Measurements from ENCODE around the gene SYT1. TPM values are rescaled to one million over a fixed set of nuclear protein-coding genes. Genes with fewer than 3 reads are reported as not detected.

SYT1 gene
- total and polyA plus RNA-seq, 10 donors: 0.56 to 7.3 (median 2.6) TPM

DNA sequence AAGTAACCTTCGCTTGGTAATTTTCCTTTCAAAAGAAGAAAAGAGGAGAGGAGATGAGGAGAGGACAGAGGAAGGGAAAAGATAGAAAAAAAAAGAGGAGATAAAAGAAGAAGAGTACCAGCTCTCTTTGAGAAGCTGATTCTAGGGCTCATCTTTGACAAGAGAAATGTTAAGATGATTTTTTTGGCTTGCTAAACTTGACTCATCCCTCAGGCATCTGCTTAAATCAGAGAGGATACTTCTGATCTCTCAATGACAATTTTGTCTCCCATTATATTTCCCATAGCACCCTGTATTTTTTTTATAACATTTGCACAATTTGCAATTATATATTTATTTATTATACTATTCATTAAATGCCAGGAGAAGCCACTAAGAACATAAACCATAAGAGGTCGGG is 17.1 kb downstream of the SYT1 start:
- Histone ChIP-seq H3K27ac (no peak overlapping the region), H3K27me3 (replicated peaks in 1 of 7) (no peaks in the 10 kb centered on the region), H3K4me1 (no peaks in the 10 kb centered on the region), H3K36me3 (no peaks in the 10 kb centered on the region), H3K9me3 (no peaks in the 10 kb centered on the region), H3K4me3 (no peak overlapping the region)
- intact Hi-C loops (cut with DNase I; ENCODE audit: low total_unique reads): no loop called here
- DNase-seq: no peak
- WGBS, 5 donors: 73 to 90% (median 77%) methylated on average over 2 of the region's 2 CpGs
- no peak for TF ChIP-seq CTCF (IDR thresholded peaks at IDR 0.05 in 8 of 11, conservative IDR thresholded peaks at IDR 0.05 in 3 of 11)
- no peak for TF ChIP-seq POLR2A (IDR thresholded peaks at IDR 0.05)
- no peak for TF ChIP-seq POLR2AphosphoS5 (IDR thresholded peaks at IDR 0.05)

DNA sequence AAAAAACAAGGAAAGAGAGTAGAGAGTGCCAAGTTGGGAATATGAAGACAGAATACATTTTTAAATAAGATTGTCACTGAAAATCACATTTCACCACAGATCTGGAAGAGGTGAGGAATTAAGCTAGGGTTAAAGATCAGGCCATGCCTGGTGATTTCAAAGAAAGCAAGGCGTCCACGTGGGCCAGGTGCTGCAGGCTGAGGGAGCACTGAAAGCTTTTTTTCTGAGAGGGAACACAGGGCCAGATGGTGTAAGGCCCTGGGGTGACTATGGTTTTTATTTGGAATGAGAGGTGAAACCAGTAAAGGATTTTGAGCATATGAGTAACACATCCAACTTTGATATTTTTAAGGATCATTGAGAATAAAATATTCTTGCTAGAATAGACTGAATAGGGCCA is 20.9 kb downstream of the SYT1 start:
- Histone ChIP-seq H3K4me1 (no peaks in the 10 kb centered on the region), H3K27ac (no peak overlapping the region), H3K27me3 (replicated peaks in 1 of 7) (no peaks in the 10 kb centered on the region), H3K36me3 (no peaks in the 10 kb centered on the region), H3K9me3 (no peaks in the 10 kb centered on the region), H3K4me3 (no peak overlapping the region)
- TF ChIP-seq CTCF (IDR thresholded peaks at IDR 0.05 in 8 of 11, conservative IDR thresholded peaks at IDR 0.05 in 3 of 11): no peak
- no peak for DNase-seq
- WGBS, 5 donors: 44 to 77% (median 68%) methylated on average over 2 of the region's 2 CpGs
- intact Hi-C loops (cut with DNase I; ENCODE audit: low total_unique reads): no loop called here

GRCh38 chr12:78886719-78887407 is 22.3 kb downstream of the SYT1 start:
- no peaks in the 10 kb centered on the region for H3K4me1 ChIP-seq
- no peak overlapping the region for H3K4me3 ChIP-seq
- intact Hi-C loops (cut with DNase I; ENCODE audit: low total_unique reads): no loop called here
- H3K27ac ChIP-seq: no peak overlapping the region
- no peak for TF ChIP-seq POLR2A (IDR thresholded peaks at IDR 0.05)
- no peak for TF ChIP-seq POLR2AphosphoS5 (IDR thresholded peaks at IDR 0.05)
- no peak for TF ChIP-seq CTCF (IDR thresholded peaks at IDR 0.05 in 8 of 11, conservative IDR thresholded peaks at IDR 0.05 in 3 of 11)
- no peak for DNase-seq
- WGBS, 5 donors: 72 to 78% (median 73%) methylated on average over 7 of the region's 7 CpGs
- H3K27me3 ChIP-seq (replicated peaks in 1 of 7): no peaks in the 10 kb centered on the region
- H3K36me3 ChIP-seq: no peaks in the 10 kb centered on the region
- no peaks in the 10 kb centered on the region for H3K9me3 ChIP-seq

DNA sequence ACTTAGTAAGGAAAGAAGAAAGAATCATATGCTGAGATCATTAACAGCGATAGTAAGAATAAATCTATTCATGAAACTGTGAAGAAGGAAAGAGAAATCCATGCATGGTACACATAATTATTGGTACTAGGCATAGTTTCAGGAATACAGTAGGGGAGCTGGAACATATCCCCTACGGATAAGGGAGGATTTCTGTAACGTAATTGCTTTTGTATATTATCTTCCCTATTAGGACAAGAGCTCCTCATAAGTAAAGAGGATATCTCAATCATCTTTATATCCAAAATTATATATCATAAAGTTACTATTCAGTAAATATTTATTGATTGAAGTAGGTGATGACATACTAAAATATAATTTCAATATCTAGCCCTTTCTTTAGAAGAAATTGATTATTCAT is 22.9 kb downstream of the SYT1 start:
- intact Hi-C loops (cut with DNase I; ENCODE audit: low total_unique reads): no loop called here
- Histone ChIP-seq H3K36me3 (no peaks in the 10 kb centered on the region), H3K27ac (no peak overlapping the region), H3K27me3 (replicated peaks in 1 of 7) (no peaks in the 10 kb centered on the region), H3K4me1 (no peaks in the 10 kb centered on the region), H3K9me3 (no peaks in the 10 kb centered on the region), H3K4me3 (no peak overlapping the region)
- no peak for DNase-seq
- 85 to 91% (median 89%) methylated on average over 3 of the region's 3 CpGs for WGBS, 5 donors
- TF ChIP-seq POLR2AphosphoS5 (IDR thresholded peaks at IDR 0.05): no peak
- TF ChIP-seq CTCF (IDR thresholded peaks at IDR 0.05 in 8 of 11, conservative IDR thresholded peaks at IDR 0.05 in 3 of 11): no peak
- TF ChIP-seq POLR2A (IDR thresholded peaks at IDR 0.05): no peak
